H9 (cell line): ENCODE results near the gene H19. TPM values are rescaled to one million over a fixed set of nuclear protein-coding genes. Genes with fewer than 3 reads are reported as not detected.

Experiments used
- DNase-seq: peaks from one replicate; pipeline ENCODE4 v3.0.0-alpha.2; 2017
- H2AFZ ChIP-seq: one replicate; pipeline ENCODE4 v1.6.1; 2013; ENCODE audit warnings: mild to moderate bottlenecking, low read length, control low read depth, moderate library complexity
- H2AK5ac ChIP-seq: 2 replicates; pipeline ENCODE4 v1.6.1; 2013; ENCODE audit warnings: low read length, control low read depth, mixed read lengths; ENCODE audit not compliant: insufficient read length
- H2BK120ac ChIP-seq: one replicate; pipeline ENCODE4 v1.6.1; 2013; ENCODE audit warnings: low read depth, mild to moderate bottlenecking, low read length, control low read depth, inconsistent platforms; ENCODE audit not compliant: poor library complexity, severe bottlenecking
- H2BK12ac ChIP-seq: 2 replicates; pipeline ENCODE4 v1.6.1; 2013; ENCODE audit warnings: low read length, control low read depth, mixed read lengths, low read depth; ENCODE audit not compliant: insufficient read length
- H2BK15ac ChIP-seq: 2 replicates; pipeline ENCODE4 v1.6.1; 2013; ENCODE audit warnings: low read depth, low read length, control low read depth
- H2BK20ac ChIP-seq: one replicate; pipeline ENCODE4 v1.6.1; 2013; ENCODE audit warnings: low read depth, mild to moderate bottlenecking, low read length, control low read depth, inconsistent platforms; ENCODE audit not compliant: poor library complexity, severe bottlenecking
- H2BK5ac ChIP-seq: 2 replicates; pipeline ENCODE4 v1.6.1; 2013; ENCODE audit warnings: low read length, control low read depth, mixed read lengths; ENCODE audit not compliant: insufficient read length
- H3K14ac ChIP-seq: 2 replicates; pipeline ENCODE4 v1.6.1; 2013; ENCODE audit warnings: low read length, control low read depth; ENCODE audit not compliant: insufficient read depth
- H3K18ac ChIP-seq: 2 replicates; pipeline ENCODE4 v1.6.1; 2013; ENCODE audit warnings: low read depth, mild to moderate bottlenecking, mixed read lengths, low read length, control low read depth; ENCODE audit not compliant: insufficient read length
- H3K23ac ChIP-seq: 2 replicates; pipeline ENCODE4 v1.6.1; 2013; ENCODE audit warnings: low read length, control low read depth, mixed read lengths, low read depth; ENCODE audit not compliant: insufficient read length
- H3K23me2 ChIP-seq: 2 replicates; pipeline ENCODE4 v1.6.1; 2013; ENCODE audit warnings: low read depth, mild to moderate bottlenecking, mixed read lengths, low read length, control low read depth; ENCODE audit not compliant: insufficient read length, poor library complexity, severe bottlenecking
- H3K27ac ChIP-seq: 2 replicates; pipeline ENCODE4 v1.5.1; 2013; ENCODE audit warnings: low read length, control low read depth, mixed read lengths, low read depth; ENCODE audit not compliant: insufficient read length
- H3K27me3 ChIP-seq: 2 replicates; pipeline ENCODE4 v1.6.1; 2013; ENCODE audit warnings: low read length, control low read depth, inconsistent platforms; ENCODE audit not compliant: insufficient read depth
- H3K4ac ChIP-seq: 2 replicates; pipeline ENCODE4 v1.6.1; 2013; ENCODE audit warnings: low read depth, mild to moderate bottlenecking, control low read depth, inconsistent platforms, low read length, moderate library complexity
- H3K4me1 ChIP-seq: 2 replicates; pipeline ENCODE4 v1.6.1; 2013; ENCODE audit warnings: low read length, control low read depth, inconsistent platforms; ENCODE audit not compliant: insufficient read depth
- H3K4me2 ChIP-seq: 2 replicates; pipeline ENCODE4 v1.6.1; 2013; ENCODE audit warnings: low read length, control low read depth, mixed read lengths; ENCODE audit not compliant: insufficient read length, insufficient read depth
- H3K56ac ChIP-seq: 2 replicates; pipeline ENCODE4 v1.6.1; 2013; ENCODE audit warnings: low read depth, mild to moderate bottlenecking, mixed read lengths, low read length, control low read depth; ENCODE audit not compliant: insufficient read length
- H3K79me1 ChIP-seq: 2 replicates; pipeline ENCODE4 v1.6.1; 2013; ENCODE audit warnings: low read depth, mild to moderate bottlenecking, moderate library complexity, low read length, control low read depth, inconsistent platforms; ENCODE audit not compliant: insufficient read depth, poor library complexity, severe bottlenecking
- H3K79me2 ChIP-seq: 2 replicates; pipeline ENCODE4 v1.6.1; 2013; ENCODE audit warnings: low read length, control low read depth, inconsistent platforms; ENCODE audit not compliant: insufficient read depth
- H3K9ac ChIP-seq: 2 replicates; pipeline ENCODE4 v1.6.1; 2013; ENCODE audit warnings: low read length, control low read depth, mixed read lengths; ENCODE audit not compliant: insufficient read length; ENCODE audit errors: extremely low read depth
- H3K9me3 ChIP-seq: one replicate; pipeline ENCODE4 v1.6.1; 2013; ENCODE audit warnings: low read depth, low read length, inconsistent platforms; ENCODE audit not compliant: control insufficient read depth
- H3T11ph ChIP-seq: one replicate; pipeline ENCODE4 v1.6.1; 2013; ENCODE audit warnings: mild to moderate bottlenecking, low read length, control low read depth, inconsistent platforms
- H4K20me1 ChIP-seq: one replicate; pipeline ENCODE4 v1.6.1; 2013; ENCODE audit not compliant: control insufficient read depth, insufficient read length, insufficient read depth
- H4K5ac ChIP-seq: 2 replicates; pipeline ENCODE4 v1.6.1; 2013; ENCODE audit warnings: low read depth, mild to moderate bottlenecking, mixed read lengths, low read length, control low read depth; ENCODE audit not compliant: insufficient read length
- H4K8ac ChIP-seq: replicated peaks from 2 replicates; pipeline ENCODE4 v1.6.1; 2013; ENCODE audit warnings: low read length, control low read depth, mixed read lengths, low read depth; ENCODE audit not compliant: insufficient read length
- H4K91ac ChIP-seq: 2 replicates; pipeline ENCODE4 v1.6.1; 2013; ENCODE audit warnings: low read depth, mild to moderate bottlenecking, moderate library complexity, mixed read lengths, low read length, control low read depth; ENCODE audit not compliant: insufficient read length
- H3K27ac Mint-ChIP-seq, 3 experiments: 2 replicates in 2 of 3; 3 replicates in 1 of 3; pipeline ENCODE4 v1.8.0; 2020 to 2021; ENCODE audit warnings: mixed read lengths in 3 of 3, mild to moderate bottlenecking in 1 of 3, moderate library complexity in 1 of 3
- H3K27me3 Mint-ChIP-seq: 2 replicates; pipeline ENCODE4 v1.8.0; 2021; ENCODE audit warnings: low read depth, mild to moderate bottlenecking, moderate library complexity, mixed read lengths
- H3K36me3 Mint-ChIP-seq, 3 experiments: 2 replicates in 2 of 3; 3 replicates in 1 of 3; pipeline ENCODE4 v1.8.0; 2020 to 2021; ENCODE audit warnings: low read depth in 3 of 3, mixed read lengths in 3 of 3; ENCODE audit not compliant: insufficient read depth in 1 of 3
- H3K4me1 Mint-ChIP-seq, 2 experiments: 2 replicates each; pipeline ENCODE4 v1.8.0; 2020; ENCODE audit warnings: mixed read lengths in 2 of 2
- H3K4me3 Mint-ChIP-seq, 2 experiments: 2 replicates in 1 of 2; 3 replicates in 1 of 2; pipeline ENCODE4 v1.8.0; 2020 to 2021; ENCODE audit warnings: mild to moderate bottlenecking in 2 of 2, mixed read lengths in 2 of 2, moderate library complexity in 1 of 2
- H3K9me3 Mint-ChIP-seq, 2 experiments: 2 replicates in 1 of 2; 3 replicates in 1 of 2; pipeline ENCODE4 v1.8.0; 2020; ENCODE audit warnings: mild to moderate bottlenecking in 2 of 2, mixed read lengths in 2 of 2, moderate library complexity in 1 of 2
- CTCF ChIP-seq: fragments of 200-600 bp; sonication (generic); conservative IDR thresholded peaks from 3 replicates; pipeline ENCODE4 v1.8.0; 2021; ENCODE audit warnings: antibody characterized with exemption, mild to moderate bottlenecking
- WGBS: extraction: QIAGEN DNeasy Blood & Tissue Kit; methylation state at CpG from one replicate; pipeline ENCODE4 v1.1.7; 2013; ENCODE audit warnings: missing lambda C conversion rate, low lambda C conversion rate, mixed read lengths; ENCODE audit not compliant: insufficient read length; ENCODE audit errors: extremely low coverage; 5-methylcytosine and 5-hydroxymethylcytosine counted together
- total RNA-seq: library from RNA; stranded (reverse); gene quantifications from 2 replicates; pipeline ENCODE4 v1.2.1, GENCODE V29; 2021

H19 gene
- total RNA-seq, 1 experiment from 2014 or later, result 10.7 TPM

- H3K27ac ChIP-seq, result no peak overlapping the region
- no peak overlapping the region for H2BK5ac ChIP-seq
- H3K23me2 ChIP-seq, result no peaks in the 10 kb centered on the region
- Mint-ChIP-seq H3K36me3 (no peaks in the 10 kb centered on the region), H3K9me3 (no peaks in the 10 kb centered on the region), H3K27me3 (no peaks in the 10 kb centered on the region), H3K27ac (no peak overlapping the region), H3K4me1 (no peaks in the 10 kb centered on the region; a peak in 1 of 4 replicates), H3K4me3 (no peak overlapping the region)
- H4K5ac ChIP-seq, result no peak overlapping the region
- H2BK20ac ChIP-seq, result no peak overlapping the region
- no peaks in the 10 kb centered on the region for H3K79me2 ChIP-seq
- H2BK120ac ChIP-seq, result no peak overlapping the region
- WGBS, result no CpG with 5 or more reads among the region's 13 CpGs
- no peak overlapping the region for H3K4me2 ChIP-seq
- no peak overlapping the region for H2AFZ ChIP-seq
- no peaks in the 10 kb centered on the region for H3K79me1 ChIP-seq
- H3T11ph ChIP-seq, result no peak overlapping the region
- H3K27me3 ChIP-seq, result no peaks in the 10 kb centered on the region
- H3K9me3 ChIP-seq, result no peaks in the 10 kb centered on the region
- H4K8ac ChIP-seq, result no peak overlapping the region
- H3K18ac ChIP-seq, result no peak overlapping the region
- no peak for DNase-seq
- H2AK5ac ChIP-seq, result no peak overlapping the region
- H3K4ac ChIP-seq, result no peak overlapping the region
- H3K23ac ChIP-seq, result no peak overlapping the region
- no peak overlapping the region for H3K9ac ChIP-seq
- H2BK12ac ChIP-seq, result no peak overlapping the region
- no peak overlapping the region for H2BK15ac ChIP-seq
- H4K91ac ChIP-seq, result no peak overlapping the region
- no peaks in the 10 kb centered on the region for H4K20me1 ChIP-seq
- no peak for TF ChIP-seq CTCF
- no peaks in the 10 kb centered on the region for H3K4me1 ChIP-seq
- no peak overlapping the region for H3K56ac ChIP-seq
- H3K14ac ChIP-seq, result no peak overlapping the region
Observed at GRCh38 chr11:1994121-1994520, 3.5 kb downstream of the H19 start.
